HL-60 (cell line): ENCODE results near the gene TCHP.

Source experiments
- CTCF ChIP-seq: IDR thresholded peaks from one replicate; pipeline ENCODE4 v1.5.1; 2011; ENCODE audit warnings: low read length, control low read depth, inconsistent platforms; ENCODE audit not compliant: insufficient read depth
- GABPA ChIP-seq: IDR thresholded peaks from 2 replicates; pipeline ENCODE4 v1.6.1; 2012; ENCODE audit warnings: low read depth
- POLR2AphosphoS5 ChIP-seq: IDR thresholded peaks from 2 replicates; pipeline ENCODE4 v1.6.1; 2012; ENCODE audit warnings: low read depth
- TF ChIP-seq, protein P1 (sequence below): IDR thresholded peaks from 2 replicates; pipeline ENCODE4 v1.6.1; 2012; ENCODE audit warnings: low read depth; ENCODE audit not compliant: insufficient replicate concordance

GRCh38 chr12:109938947-109939346, 38.9 kb downstream of the TCHP start:
- TF ChIP-seq CTCF (no peak), GABPA (no peak), POLR2AphosphoS5 (no peak)
- TF ChIP-seq, protein P1, sequence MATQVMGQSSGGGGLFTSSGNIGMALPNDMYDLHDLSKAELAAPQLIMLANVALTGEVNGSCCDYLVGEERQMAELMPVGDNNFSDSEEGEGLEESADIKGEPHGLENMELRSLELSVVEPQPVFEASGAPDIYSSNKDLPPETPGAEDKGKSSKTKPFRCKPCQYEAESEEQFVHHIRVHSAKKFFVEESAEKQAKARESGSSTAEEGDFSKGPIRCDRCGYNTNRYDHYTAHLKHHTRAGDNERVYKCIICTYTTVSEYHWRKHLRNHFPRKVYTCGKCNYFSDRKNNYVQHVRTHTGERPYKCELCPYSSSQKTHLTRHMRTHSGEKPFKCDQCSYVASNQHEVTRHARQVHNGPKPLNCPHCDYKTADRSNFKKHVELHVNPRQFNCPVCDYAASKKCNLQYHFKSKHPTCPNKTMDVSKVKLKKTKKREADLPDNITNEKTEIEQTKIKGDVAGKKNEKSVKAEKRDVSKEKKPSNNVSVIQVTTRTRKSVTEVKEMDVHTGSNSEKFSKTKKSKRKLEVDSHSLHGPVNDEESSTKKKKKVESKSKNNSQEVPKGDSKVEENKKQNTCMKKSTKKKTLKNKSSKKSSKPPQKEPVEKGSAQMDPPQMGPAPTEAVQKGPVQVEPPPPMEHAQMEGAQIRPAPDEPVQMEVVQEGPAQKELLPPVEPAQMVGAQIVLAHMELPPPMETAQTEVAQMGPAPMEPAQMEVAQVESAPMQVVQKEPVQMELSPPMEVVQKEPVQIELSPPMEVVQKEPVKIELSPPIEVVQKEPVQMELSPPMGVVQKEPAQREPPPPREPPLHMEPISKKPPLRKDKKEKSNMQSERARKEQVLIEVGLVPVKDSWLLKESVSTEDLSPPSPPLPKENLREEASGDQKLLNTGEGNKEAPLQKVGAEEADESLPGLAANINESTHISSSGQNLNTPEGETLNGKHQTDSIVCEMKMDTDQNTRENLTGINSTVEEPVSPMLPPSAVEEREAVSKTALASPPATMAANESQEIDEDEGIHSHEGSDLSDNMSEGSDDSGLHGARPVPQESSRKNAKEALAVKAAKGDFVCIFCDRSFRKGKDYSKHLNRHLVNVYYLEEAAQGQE: no peak
